Transverse colon (tissue), 3 donors: ENCODE data around the gene PCSK5.

ENCODE experiments used
- EP300 ChIP-seq: sonication (generic); formaldehyde crosslinking; IDR thresholded peaks from one replicate; pipeline ENCODE4 v1.6.1; 2017; ENCODE audit warnings: antibody characterized with exemption, low read depth
- POLR2A ChIP-seq: fragments of 450-650 bp; IDR thresholded peaks from one replicate; pipeline ENCODE4 v1.6.1; 2016; ENCODE audit warnings: antibody characterized with exemption, mild to moderate bottlenecking, moderate library complexity
- TF ChIP-seq, protein P1 (sequence below), 5 experiments: fragments of 200-600 bp in 3 of 5; fragments of 450-650 bp in 2 of 5; sonication (generic) in 3 of 5; IDR thresholded peaks; 1 replicate in 2 of 5; 2 replicates in 3 of 5; pipeline ENCODE4 v1.5.1; 2016 to 2017; ENCODE audit warnings: antibody characterized with exemption in 5 of 5, inconsistent platforms in 3 of 5, mild to moderate bottlenecking in 2 of 5, moderate library complexity in 1 of 5

DNA sequence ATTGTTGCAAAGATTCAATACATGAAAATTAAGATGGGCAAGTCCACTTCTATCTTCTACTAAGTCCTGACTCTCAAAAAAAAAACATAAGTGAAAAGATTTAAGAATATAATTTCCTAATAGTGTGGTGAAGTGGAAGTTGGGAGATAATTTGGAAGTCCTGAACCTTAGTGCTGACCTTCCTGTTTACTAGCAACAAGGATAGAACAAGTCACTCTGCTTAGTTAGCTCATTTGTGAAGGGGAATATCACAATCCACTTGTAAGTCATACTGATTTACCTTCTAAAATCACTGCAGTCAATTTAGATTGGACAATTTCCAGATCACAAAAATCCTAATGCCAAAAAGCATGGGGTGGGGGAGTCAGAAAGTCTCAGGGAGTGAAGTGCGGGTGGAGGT lies 43.4 kb upstream of the PCSK5 start:
- TF ChIP-seq, protein P1, sequence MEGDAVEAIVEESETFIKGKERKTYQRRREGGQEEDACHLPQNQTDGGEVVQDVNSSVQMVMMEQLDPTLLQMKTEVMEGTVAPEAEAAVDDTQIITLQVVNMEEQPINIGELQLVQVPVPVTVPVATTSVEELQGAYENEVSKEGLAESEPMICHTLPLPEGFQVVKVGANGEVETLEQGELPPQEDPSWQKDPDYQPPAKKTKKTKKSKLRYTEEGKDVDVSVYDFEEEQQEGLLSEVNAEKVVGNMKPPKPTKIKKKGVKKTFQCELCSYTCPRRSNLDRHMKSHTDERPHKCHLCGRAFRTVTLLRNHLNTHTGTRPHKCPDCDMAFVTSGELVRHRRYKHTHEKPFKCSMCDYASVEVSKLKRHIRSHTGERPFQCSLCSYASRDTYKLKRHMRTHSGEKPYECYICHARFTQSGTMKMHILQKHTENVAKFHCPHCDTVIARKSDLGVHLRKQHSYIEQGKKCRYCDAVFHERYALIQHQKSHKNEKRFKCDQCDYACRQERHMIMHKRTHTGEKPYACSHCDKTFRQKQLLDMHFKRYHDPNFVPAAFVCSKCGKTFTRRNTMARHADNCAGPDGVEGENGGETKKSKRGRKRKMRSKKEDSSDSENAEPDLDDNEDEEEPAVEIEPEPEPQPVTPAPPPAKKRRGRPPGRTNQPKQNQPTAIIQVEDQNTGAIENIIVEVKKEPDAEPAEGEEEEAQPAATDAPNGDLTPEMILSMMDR (IDR thresholded peaks at IDR 0.05) = no peak
- no peak for TF ChIP-seq POLR2A
- TF ChIP-seq EP300 = no peak
